BJ (cell line): Measurements from ENCODE around the gene OGDH. TPM values are rescaled to one million over a fixed set of nuclear protein-coding genes. Genes with fewer than 3 reads are reported as not detected.

Experiments used
- CTCF ChIA-PET: fragments of 350-600 bp; formaldehyde crosslinking; extraction: SDS; loops from one replicate; lab custom pipeline; 2021; ENCODE audit warnings: antibody characterized with exemption, inconsistent platforms; lab: Yijun Ruan, JAX
- POLR2A ChIA-PET: fragments of 300-600 bp; sonication (Branson Sonifier 250); formaldehyde crosslinking; extraction: SDS; loops from one replicate; lab custom pipeline; 2021; ENCODE audit warnings: antibody characterized with exemption; lab: Charles Lee
- DNase-seq: peaks from one replicate; pipeline ENCODE4 v3.0.0-alpha.2; 2011; ENCODE audit warnings: low read depth
- H3K27me3 ChIP-seq: 2 replicates; pipeline ENCODE4 v1.6.0; 2011; ENCODE audit warnings: low read length; ENCODE audit not compliant: control insufficient read depth, insufficient read depth
- H3K36me3 ChIP-seq: 2 replicates; pipeline ENCODE4 v1.5.1; 2011; ENCODE audit warnings: low read length; ENCODE audit not compliant: control insufficient read depth, insufficient read depth
- H3K4me3 ChIP-seq: 2 replicates; pipeline ENCODE4 v1.5.1; 2011; ENCODE audit warnings: low read depth, mild to moderate bottlenecking, control low read depth, low read length
- polyA plus RNA-seq: library from polyadenylated mRNA; depleted of rRNA; stranded (reverse); fragments of >200 nt; gene quantifications from 2 replicates; pipeline ENCODE4 v1.2.3, GENCODE V29; 2011
- TF ChIP-seq, protein P1 (sequence below): IDR thresholded peaks from 2 replicates; pipeline ENCODE4 v1.5.1; 2011; ENCODE audit warnings: low read depth, mild to moderate bottlenecking, control low read depth, inconsistent platforms, low read length, moderate library complexity; ENCODE audit not compliant: insufficient read depth

Gene OGDH
- polyA plus RNA-seq, 1 experiment = 51.3 TPM

DNA sequence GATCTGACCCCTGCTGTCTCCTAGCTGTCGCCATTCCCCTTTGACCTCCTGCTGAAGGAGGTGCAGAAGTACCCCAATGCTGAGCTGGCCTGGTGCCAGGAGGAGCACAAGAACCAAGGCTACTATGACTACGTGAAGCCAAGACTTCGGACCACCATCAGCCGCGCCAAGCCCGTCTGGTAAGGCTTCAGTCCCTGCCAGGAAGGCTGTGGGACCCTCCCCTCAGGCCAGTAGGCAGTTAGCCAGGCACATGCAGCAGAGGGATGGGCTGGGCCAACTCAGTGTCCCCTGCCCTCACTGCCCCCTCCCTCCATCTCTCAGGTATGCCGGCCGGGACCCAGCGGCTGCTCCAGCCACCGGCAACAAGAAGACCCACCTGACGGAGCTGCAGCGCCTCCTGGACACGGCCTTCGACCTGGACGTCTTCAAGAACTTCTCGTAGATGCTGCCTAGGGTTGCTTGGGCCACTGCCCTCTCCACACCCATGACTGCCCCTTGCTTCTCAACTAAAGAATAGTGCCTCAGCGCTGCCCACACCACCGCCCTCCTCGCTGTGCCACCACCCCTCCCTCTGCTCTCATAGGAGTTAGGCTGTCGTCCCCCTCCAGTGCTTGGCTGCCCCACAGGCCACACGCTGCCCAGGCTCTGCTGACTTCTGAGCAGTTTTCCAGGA lies 101.3 kb downstream of the OGDH start:
- ChIA-PET POLR2A (no interaction called here), CTCF (no interaction called here)
- H3K27me3 ChIP-seq = no peaks in the 10 kb centered on the region
- TF ChIP-seq, protein P1, sequence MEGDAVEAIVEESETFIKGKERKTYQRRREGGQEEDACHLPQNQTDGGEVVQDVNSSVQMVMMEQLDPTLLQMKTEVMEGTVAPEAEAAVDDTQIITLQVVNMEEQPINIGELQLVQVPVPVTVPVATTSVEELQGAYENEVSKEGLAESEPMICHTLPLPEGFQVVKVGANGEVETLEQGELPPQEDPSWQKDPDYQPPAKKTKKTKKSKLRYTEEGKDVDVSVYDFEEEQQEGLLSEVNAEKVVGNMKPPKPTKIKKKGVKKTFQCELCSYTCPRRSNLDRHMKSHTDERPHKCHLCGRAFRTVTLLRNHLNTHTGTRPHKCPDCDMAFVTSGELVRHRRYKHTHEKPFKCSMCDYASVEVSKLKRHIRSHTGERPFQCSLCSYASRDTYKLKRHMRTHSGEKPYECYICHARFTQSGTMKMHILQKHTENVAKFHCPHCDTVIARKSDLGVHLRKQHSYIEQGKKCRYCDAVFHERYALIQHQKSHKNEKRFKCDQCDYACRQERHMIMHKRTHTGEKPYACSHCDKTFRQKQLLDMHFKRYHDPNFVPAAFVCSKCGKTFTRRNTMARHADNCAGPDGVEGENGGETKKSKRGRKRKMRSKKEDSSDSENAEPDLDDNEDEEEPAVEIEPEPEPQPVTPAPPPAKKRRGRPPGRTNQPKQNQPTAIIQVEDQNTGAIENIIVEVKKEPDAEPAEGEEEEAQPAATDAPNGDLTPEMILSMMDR = no peak
- H3K36me3 ChIP-seq = peaks cover 17% of the 10 kb centered on the region
- H3K4me3 ChIP-seq = no peak overlapping the region
- DNase-seq = no peak

DNA sequence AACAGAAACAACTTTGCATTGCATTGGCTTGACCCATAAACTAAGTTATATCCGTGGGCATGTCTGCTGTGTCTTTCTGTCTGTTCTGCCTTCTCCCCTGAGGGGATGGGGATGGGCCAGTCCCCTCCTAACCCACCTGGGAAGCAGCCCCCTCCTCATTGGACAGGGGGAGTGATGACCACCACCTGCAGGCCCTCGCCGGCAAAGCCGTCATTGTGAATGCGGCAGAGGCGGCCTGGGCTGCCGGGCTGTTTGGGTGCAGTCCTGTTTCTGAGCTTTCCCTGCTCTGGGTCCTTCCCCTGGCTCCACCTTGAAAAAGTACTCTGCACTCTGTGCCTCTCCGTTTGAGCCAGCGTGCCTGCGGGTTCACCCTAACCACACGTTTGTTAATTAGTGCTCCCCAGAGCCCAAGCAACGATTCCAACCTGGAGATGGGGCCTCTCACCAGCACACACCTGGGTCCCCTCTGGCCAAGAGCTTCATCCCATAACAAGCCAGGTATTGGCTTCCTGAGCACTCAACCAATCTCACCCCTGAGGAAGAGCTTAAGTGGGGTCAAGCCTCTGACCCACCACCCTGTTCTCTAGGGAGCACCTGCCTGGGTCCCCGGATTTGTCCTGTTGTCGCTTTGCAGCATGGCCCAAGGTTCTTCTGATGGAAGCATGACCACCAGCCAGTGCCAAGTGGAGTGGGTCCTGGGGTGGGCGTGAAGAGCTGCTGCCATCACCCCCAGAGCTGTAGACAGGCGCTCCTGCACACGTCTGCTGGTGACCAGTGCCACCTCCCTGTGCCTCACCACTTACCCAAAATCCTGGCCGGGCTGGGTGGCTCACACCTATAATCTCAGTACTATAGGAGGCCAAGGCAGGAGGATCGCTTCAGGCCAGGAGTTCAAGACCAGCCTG lies 102.8 kb downstream of the OGDH start:
- Histone ChIP-seq H3K27me3 (no peaks in the 10 kb centered on the region), H3K4me3 (no peak overlapping the region), H3K36me3 (peaks cover 17% of the 10 kb centered on the region)
- POLR2A ChIA-PET = no interaction called here
- TF ChIP-seq, protein P1 = no peak
- no peak for DNase-seq
- CTCF ChIA-PET = interaction anchor here (1.0 kb wide), 1 partner anchor 9 kb away, joined by 3 read pairs; no protein-coding TSS in a partner anchor

DNA sequence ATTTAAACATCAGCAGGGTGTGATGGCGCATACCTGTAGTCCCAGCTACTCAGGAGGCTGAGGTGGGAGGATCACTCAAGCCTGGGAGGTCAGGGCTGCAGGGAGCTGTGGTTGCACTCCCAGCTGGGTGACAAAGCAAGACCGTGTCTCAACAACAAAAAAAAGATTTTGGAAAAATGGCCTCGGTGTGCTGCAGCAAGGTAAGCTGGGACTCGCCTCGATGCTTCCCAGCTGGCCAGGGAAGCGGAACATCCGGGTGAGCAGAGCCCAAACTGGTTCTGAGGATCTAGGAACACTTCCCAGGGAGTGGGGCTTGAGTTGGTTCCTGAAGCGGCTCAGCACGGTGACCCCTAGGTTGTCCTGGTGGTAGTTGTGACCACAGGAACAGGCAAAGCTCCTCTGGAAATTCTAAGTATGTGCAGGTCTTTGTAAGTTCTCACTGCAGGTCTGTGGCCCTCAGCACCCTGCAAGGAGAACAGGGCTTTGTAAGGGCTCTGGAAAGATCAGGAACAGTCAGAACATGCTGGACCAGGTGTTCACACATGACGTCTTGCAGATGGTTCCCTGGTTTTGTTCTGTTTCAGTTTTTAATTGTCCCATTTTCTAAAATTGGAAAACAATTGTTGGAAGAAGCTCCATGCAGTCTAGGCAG lies 103.6 kb downstream of the OGDH start:
- CTCF ChIA-PET = interaction anchor here (1.0 to 1.4 kb wide), 2 partner anchors 9 to 10 kb away, joined by 3 read pairs; no protein-coding TSS in a partner anchor
- POLR2A ChIA-PET = no interaction called here
- TF ChIP-seq, protein P1 = no peak
- Histone ChIP-seq H3K4me3 (no peak overlapping the region), H3K27me3 (no peaks in the 10 kb centered on the region), H3K36me3 (peaks cover 17% of the 10 kb centered on the region)
- no peak for DNase-seq

DNA sequence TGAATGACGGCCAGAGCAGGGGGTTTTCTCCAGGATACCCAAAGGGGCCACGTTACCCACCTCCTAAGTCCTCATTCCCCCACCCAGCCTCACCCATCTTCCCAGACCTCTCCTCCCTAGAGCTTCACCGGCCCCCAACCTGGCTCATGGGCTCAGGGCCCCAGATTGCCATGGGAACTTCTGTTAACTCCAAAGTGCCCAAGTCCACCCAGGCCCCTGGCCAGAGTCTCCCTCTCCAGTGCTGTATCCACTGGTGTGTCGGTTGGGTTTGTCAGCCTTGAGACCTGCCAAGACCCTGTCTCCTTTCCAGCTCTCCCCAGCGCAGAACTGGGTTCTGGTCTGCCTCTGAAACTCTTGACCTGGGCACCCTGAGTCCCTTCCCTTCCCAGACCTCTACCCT lies 105.1 kb downstream of the OGDH start:
- CTCF ChIA-PET = interaction anchor here (1.2 kb wide), 1 partner anchor 12 kb away, joined by 3 read pairs; no protein-coding TSS in a partner anchor

More for the DNA sequence above, 105.1 kb downstream of the OGDH start:
- Histone ChIP-seq H3K4me3 (no peak overlapping the region), H3K36me3 (peaks cover 17% of the 10 kb centered on the region), H3K27me3 (no peaks in the 10 kb centered on the region)
- TF ChIP-seq, protein P1 = no peak
- POLR2A ChIA-PET = no interaction called here
- no peak for DNase-seq
